Cardiac septum (tissue), 1 donor: ENCODE measurements around the gene CYP3A7. TPM values are rescaled to one million over a fixed set of nuclear protein-coding genes. Genes with fewer than 3 reads are reported as not detected.
"Not testable (repeated sequence)": the region's sequence is repeated elsewhere in the genome, so short reads cannot be mapped to it uniquely, and the experiment has no call there.

Source experiments
- DNase-seq: peaks from one replicate; pipeline ENCODE4 v3.0.0-alpha.2; 2020; ENCODE audit warnings: low spot score
- intact Hi-C: fragments of 100-400 bp; cut with DNase I; formaldehyde crosslinking; loops from one replicate; pipeline ENCODE4 v1.14.0; 2022
- total RNA-seq: library from RNA; stranded (reverse); fragmentation: NEBNext Ultra II Directional; extraction: Animal tissue kit (Norgen Biotek cat#: 25700); gene quantifications from one replicate; pipeline ENCODE4 v1.2.1, GENCODE V29; 2021
- donor health status: DM: no; HTN: no; CAD: no.

CYP3A7 gene
- total RNA-seq, 1 donor from 2014 or later: not detected

DNA sequence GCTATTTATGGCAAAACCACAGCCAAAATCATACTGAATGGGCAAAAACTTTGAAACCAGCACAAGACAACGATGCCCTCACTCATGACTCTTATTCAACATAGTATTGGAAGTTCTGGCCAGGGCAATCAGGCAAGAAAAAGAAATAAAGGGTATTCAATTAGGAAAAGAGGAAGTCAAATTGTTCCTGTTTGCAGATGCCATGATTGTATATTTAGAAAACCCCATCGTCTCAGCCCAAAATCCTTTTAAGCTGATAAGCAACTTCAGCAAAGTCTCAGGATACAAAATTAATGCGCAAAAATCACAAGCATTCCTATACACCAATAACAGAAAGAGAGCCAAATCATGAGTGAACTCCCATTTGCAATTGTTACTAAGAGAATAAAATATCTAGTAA lies 10.4 kb upstream of the CYP3A7 start:
- intact Hi-C loops, DNase-seq: not testable (repeated sequence)

DNA sequence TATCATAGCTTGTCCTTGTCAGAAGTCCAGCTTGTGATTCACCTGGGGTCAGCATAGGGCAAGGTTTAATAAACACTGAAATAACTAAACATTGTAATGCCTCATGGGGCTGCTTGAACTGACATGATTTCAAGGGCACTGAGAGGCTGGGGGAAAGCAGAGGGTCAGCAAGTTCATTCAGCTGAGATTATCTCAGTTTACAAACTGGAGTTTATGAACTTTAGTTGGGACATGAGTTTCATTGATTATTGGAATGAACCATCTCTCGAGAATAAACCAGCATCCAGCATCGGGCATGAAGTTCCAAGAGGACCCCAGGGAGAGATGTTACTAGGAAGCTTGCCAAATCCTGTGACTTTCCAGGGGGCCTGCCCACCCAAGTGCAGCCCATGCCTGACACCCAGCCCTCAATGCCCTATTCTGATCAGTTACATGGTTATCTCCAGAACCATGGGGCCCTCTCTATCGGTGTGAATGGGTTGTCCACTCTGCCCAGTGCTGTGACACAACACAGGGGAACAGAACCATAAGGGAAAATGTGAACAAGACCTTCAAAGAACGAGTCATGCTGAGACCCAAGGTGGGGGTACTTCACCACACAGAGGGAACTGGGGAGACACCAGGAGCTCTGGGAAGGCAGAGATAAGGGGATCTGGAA lies 7.9 kb upstream of the CYP3A7 start:
- DNase-seq: no peak
- intact Hi-C loops: no loop called here

DNA sequence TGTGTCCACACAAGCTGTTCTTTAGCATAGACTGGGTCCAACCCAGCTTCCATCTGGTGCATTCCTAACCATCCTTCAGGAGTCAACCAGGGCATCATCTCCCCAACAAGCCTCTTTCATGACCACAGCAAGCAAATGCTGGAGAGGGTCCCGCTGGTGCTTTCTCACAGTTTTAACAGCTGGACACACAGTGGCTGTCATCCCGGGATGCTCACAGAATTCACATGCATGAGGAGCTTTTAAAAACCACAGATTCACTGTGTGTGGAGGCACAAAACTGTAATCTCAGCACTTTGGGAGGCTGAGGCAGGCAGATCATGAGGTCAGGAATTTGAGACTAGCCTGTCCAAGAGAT lies 6.4 kb upstream of the CYP3A7 start:
- no peak for DNase-seq
- intact Hi-C loops: no loop called here

DNA sequence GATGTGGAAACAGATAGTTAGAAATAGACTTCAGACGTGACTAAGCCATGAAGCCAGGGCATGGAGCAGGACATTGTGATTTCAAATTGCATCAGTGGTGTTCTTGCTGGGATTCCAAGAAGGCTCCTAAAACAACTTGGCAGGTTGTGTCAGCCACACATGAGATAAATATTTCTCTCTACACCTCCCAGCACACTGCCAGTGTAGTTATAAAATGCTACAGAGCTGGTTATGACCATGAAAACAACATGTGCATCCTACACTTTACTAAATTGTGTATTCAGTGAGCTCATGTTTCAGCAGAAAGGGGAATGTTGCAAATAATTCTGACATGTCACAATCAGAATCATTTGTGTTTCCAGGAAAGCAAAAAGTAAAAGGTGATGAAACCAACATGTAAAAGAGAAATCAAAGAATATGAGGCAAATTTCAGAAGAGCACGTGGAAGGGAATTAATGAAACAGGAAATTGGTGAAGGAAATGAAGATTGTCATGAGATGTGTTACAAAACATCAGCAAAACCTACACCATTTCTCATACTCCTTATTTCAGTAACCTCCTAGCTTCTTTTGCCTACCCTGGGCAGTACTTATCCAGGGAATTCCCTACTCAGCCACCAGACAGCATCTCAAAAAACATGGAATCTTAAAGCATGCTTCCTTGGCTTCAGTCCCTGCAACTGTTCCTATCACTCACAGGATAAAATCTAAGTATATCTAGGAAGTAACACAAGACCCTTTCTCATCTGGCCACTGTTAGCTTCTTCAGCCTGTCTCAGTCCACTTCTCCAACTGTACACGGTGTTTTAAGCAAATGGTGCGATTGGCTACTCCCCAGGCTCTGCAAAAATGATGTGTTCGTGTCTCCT lies 5.8 kb upstream of the CYP3A7 start:
- intact Hi-C loops: no loop called here
- DNase-seq: no peak

DNA sequence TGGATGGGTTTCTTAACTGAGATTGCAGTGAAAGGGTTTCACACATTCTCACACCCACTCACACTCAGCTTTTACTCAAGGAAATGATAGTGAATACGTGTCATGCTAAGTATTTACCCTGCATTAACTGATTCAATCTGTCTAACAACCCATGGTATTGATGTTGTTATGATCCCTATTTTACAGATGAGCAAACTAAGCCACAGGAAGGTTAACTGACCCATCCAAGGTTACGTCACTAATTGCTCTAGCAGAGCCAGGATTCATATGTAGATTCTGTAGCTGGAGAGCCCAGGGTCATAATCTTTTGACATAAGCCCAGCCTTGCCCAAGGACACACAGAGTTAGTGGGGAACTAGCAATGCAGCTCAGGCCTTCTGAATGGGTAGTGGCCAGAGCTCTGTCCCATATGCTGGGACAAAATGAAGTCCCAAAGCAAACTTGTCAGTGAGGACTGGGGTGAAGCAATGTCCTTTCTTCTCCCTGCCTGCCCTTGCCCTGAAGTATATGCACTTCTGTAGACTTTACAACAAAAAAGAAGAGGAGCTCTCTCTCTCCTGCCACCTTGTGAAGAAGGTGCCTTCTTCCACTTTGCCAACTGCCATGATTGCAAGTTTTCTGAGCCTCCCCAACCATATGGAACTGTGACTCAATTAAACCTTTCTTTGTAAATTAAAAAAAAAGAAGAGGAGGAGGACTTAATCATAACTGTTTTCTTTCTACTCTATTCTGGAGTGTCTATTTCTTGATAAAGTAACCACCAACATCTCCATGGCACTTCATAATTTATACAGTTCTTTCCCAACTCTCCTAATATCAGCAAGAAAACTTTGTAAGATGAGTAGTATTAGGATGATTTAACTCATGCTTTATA lies 4.9 kb upstream of the CYP3A7 start:
- intact Hi-C loops: no loop called here

DNA sequence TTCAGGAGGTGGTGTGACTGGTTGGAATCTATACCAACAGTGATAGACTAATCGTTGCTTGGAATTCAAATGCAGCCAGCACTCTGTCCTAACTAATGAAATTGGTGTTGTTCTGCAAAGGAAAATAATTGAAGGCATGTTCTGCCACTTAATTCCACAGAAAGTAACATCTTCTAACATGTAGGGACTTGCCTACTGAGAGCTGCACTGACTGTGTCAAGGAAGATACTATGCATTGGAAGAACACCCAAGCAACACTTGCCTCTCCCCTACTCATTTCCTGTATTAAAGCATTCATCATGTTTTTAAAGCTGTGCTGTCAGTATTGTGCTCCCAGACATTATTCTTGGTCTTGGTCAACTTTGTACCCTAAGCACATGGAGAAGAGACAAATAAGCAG lies 2.7 kb upstream of the CYP3A7 start:
- no peak for DNase-seq
- intact Hi-C loops: no loop called here

More for the DNA sequence above, 4.9 kb upstream of the CYP3A7 start:
- DNase-seq: no peak

DNA sequence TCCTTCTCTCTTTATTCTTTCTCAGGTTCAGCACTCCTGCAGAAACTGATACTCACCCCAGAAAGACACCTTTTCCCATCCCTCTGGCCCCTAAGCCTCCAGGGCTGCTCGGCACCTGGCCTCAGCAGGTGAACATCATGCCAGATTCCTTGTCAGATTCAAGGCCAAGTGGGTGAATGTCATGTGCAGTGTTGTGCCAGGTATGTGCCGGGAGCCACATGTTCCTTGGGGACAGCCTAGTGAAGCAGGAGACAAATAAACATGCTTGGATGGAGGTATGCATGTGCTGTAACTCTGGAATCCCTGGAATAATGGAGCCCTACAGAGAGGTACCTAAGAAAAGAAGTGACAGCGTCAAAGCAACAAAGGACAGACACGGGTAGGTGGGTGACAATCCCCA lies 1.7 kb upstream of the CYP3A7 start:
- intact Hi-C loops, DNase-seq: not testable (repeated sequence)

DNA sequence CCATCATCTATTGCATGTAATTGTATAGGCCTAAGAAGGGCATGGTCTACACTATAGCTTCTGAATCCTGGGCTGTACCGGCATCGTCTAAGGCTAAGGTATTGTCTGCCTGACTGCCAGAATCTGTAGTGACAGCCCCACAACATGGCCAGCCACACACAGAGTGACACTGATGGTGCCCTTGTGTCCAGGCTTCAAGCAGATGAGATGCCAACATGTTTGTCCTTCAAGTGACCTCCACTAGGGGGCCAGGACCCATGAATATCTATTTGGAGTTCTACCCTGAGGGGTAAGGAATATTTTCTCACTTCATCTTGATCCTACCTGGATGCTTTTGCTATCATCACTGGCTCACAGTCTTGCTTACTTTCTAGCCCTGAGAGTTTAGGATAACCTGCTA lies 1.5 kb downstream of the CYP3A7 start:
- DNase-seq: no peak
- intact Hi-C loops: no loop called here

DNA sequence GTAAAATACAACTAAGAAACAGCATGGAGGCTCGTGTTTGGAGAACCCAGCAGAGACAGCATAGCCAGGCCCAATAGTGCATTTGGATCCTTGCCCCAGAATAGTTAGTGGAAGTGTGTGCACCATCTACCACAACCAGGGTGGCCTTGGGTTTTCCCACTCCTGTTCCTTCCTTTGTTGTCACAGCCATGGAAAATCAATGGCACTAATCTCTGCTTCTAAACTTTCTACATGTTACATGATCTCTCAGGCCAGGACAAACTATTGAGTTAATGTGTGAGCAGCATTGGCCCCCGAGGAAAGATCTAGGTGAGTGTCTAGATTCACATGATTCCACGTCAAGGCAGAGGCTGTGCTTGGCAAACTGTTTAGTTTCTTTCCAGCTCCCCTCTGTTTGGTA lies 2.0 kb downstream of the CYP3A7 start:
- no peak for DNase-seq
- intact Hi-C loops: no loop called here

DNA sequence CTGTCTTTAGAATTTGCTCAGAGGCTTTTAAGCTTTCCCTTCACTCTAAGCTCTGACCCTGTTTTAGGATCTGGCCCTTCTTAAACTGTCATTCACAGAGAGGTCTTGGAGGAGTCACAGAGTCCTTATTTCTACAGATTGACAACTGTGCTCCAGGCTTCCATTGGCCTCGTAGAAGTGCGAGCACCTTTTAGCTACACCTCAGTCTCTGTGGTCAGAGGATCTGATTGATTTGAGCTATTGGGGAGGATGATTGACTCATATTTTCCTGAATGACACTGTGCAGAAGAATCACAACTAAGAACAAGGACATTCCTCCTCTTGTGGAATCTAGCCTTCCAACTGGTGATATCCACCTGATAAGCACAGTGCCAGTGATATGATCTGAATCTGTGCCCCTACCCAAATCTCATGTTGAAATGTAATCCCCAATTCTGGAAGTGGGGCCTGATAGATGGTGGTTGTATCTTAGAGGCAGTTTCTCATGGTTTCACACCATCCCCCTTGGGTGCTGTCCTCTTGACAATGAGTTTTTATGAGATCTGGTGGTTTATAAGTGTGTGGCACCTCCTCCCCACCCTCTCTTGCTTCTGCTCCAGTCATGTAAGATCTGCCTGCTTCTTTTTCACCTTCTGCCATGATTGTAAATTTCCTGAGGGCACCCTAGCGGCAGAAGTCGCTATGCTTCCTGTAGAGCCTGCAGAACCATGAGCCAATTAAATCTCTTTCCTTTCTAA lies 3.2 kb downstream of the CYP3A7 start:
- intact Hi-C loops: no loop called here
- no peak for DNase-seq

DNA sequence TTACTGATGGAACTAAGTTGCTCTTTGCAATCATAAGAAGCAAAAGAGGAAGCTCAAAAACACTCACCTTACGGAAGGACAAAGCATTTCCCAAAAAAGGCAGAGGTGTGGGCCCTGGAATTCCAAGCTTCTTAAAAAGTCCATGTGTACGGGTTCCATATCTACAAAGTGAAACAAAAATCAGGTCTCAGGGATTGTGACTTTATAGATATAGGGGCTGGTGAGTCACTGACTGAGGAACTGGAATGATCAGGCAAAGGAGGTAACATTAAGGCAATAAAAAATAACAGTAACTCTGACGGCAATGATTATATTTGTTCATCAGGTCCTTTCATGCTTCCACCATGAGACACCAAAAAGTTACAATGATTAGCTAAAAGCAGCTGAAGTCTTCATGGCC lies 4.0 kb downstream of the CYP3A7 start:
- no peak for DNase-seq
- intact Hi-C loops: no loop called here

DNA sequence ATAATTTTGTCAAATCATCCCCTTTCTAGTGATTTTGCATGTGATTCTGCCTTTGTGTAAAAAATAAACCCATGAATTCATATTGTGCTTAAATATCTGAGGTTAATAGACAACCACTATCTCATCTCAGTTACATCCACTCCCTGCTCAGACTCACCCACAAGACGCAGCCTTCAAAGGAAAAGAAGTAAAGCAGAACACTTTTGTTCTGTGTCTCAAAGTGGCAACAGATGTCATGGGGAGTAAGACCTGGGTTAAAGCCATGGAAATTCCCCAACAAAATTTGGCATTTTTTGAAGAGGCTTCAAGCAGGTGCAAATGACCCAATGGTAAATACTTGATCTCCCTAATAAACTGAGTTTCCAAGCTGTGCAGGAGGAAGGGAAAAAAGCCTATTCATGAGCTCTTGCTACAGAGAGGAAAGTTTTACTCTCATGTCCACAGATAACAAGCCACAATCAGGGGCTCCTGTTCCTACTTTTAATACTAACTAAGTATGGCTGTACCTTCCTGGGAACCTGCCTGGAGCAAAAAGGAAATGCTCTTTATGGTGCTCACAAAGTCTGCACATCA lies 4.7 kb downstream of the CYP3A7 start:
- intact Hi-C loops: no loop called here
- no peak for DNase-seq

DNA sequence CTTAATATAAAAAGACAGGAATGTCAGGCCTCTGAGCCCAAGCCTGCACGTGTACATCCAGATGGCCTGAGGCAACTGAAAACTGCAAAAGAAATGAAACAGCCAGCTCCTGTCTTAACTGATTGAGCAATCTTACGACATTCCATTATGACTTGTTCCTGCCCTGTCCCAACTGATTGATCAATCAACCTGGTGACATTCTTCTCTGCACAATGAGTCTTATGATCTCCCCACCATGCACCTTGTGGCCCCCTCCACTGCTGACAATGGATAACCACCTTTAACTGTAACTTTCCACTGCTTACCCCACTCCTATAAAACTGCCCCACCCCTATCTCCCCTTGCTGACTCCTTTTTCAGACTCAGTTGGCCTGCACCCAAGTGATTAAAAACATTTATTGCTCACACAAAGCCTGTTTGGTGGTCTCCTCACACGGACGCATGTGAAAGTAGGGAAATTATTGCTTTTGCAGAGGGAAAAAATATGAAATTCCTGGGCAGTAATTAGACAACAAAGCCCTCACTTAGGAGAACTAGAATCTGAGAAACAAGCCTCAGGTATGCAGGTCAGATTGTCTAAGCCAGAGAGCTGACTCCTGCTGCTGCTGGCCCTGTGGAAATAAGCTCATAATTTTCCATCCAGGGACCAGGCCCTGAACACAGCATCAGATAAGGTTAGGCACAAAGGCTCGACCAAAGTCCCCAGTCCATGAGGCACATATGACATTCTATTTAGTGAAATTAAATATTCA lies 5.3 kb downstream of the CYP3A7 start:
- no peak for DNase-seq
- intact Hi-C loops: no loop called here

DNA sequence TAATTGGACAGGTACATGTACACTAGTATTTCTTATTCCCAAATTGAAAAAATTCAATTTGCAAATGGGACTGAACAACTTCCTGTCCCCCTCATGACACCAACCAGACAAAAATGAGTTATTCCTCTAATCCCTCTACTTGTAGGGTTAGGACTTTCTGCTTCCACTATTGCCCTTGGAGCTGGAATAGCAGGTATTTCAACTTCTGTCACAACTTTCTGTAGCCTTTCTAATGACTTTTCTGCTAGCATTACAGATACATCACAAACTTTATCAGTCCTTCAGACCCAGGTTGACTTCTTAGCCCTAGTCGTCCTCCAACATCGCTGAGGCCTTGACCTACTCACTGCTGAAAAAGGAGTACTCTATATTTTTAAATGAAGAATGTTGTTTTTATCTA lies 6.4 kb downstream of the CYP3A7 start:
- intact Hi-C loops: no loop called here
- DNase-seq: no peak

DNA sequence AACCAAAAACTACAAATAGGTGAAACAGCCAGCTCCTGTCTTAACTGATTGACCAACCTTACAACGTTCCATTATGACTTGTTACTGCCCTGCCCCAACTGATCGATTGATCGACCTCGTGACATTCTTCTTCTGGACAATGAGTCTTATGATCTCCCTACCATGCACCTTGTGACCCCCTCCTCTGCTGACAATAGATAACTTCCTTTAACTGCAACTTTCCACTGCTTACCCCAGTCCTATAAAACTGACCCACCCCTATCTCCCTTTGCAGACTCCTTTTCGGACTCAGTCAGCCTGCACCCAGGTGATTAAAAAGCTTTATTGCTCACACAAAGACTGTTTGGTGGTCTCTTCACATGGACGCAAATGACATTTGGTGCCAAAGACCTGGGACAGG lies 11.8 kb downstream of the CYP3A7 start:
- intact Hi-C loops, DNase-seq: not testable (repeated sequence)

DNA sequence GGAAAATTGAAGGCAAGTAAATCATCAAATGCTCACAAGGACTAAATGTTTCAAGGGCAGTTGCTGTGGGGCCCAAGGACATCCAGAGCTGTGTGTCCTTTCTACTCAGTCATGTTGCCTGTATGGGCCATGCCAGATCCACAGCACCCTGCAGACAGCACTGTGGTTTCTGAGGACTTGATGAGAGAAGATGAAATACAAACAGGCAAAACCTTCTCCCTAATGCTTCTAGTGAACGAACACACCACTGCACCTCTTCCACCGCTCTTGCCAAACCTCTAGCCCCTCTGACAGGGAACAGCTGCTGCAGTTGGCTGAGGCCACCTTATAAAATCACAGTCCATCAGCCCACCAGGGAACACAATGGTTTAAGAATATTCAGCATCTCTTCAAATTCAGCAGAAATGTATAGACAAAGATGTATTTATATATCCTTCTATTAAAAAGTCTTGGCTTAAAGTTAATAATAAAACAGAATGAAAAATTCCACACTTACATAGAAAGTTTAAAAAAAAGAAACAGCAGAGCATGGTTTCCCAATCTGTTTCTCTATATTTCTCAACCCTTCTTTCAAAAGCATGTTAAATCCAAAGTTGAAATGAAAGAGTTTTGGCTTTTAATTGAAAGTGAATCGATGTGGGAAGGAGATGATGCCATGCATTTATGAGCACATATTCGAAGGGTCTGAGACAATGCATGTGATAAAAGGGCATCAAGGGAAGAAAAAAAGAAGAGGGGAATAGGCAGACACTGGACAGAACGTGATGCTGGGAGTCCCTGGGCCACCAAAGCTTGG lies 14.0 kb downstream of the CYP3A7 start:
- intact Hi-C loops: no loop called here

DNA sequence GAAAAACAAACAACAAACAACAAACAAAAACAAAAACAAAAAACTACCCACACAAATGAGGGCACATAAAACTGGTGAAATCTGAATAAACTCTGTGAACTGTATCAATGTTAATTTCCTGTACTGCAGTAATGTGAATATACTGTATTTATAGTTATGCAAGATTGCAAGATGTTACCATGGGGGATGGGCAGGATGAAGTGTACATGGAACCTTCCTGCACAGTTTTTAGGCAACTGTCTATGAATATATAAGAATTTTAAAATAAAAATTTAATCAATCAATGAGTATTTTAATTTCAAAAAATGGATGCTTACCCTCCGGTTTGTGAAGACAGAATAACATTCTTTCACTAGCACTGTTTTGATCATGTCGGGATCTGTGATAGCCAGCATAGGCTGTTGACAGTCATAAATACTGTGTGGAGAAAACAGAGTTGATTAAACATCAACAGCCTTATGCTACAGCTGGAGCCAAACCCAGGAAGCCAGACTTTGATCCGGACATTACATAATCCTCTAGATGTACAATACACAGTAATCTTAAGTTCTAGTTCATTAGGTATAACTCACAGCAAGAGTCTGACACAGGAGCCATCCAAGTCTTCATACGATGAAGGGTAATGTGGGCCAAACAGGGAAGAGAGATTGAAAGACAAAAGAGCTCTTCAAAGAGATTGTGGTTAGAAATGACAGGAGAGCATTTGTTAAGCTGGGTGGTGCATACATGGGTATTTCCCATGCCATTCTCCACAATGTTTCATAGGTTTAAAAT lies 14.8 kb downstream of the CYP3A7 start:
- intact Hi-C loops: no loop called here
- no peak for DNase-seq

More for the DNA sequence above, 14.0 kb downstream of the CYP3A7 start:
- no peak for DNase-seq
